CD14-positive monocyte (primary cell): ENCODE measurements around the gene INSYN2B. TPM values are rescaled to one million over a fixed set of nuclear protein-coding genes. Genes with fewer than 3 reads are reported as not detected.

Experiments used
- DNase-seq, 3 donors: peaks; one replicate each; pipeline ENCODE4 v3.0.0-alpha.2; 2011 to 2022
- H2AFZ ChIP-seq: 2 replicates; pipeline ENCODE4 v1.6.0; 2012; ENCODE audit warnings: mild to moderate bottlenecking, low read depth, low read length, inconsistent platforms; ENCODE audit not compliant: insufficient read depth, poor library complexity, severe bottlenecking
- H3K27ac ChIP-seq, 2 donors: 1 replicate in 1 of 2; 2 replicates in 1 of 2; pipeline ENCODE4 v1.5.1; 2012 to 2013; ENCODE audit warnings: low read length in 2 of 2, control low read depth in 1 of 2, inconsistent platforms in 1 of 2, low read depth in 1 of 2, mild to moderate bottlenecking in 1 of 2
- H3K27me3 ChIP-seq, 2 donors: one replicate each; pipeline versions ENCODE4 v1.6.0 to v1.6.1; 2011 to 2013; ENCODE audit warnings: low read length in 2 of 2; ENCODE audit not compliant: control insufficient read depth in 2 of 2, insufficient read depth in 2 of 2
- H3K36me3 ChIP-seq, 2 donors: replicated peaks in 1 of 2; 1 replicate in 1 of 2; 2 replicates in 1 of 2; pipeline versions ENCODE4 v1.5.1 to v1.6.1; 2012 to 2013; ENCODE audit warnings: low read length in 2 of 2, control low read depth in 1 of 2, inconsistent platforms in 1 of 2, mild to moderate bottlenecking in 1 of 2; ENCODE audit not compliant: insufficient read depth in 2 of 2, control insufficient read depth in 1 of 2
- H3K4me1 ChIP-seq, 2 donors: 1 replicate in 1 of 2; 2 replicates in 1 of 2; pipeline versions ENCODE4 v1.5.1 to v1.6.1; 2012 to 2013; ENCODE audit warnings: low read length in 2 of 2, control low read depth in 1 of 2, inconsistent platforms in 1 of 2, mild to moderate bottlenecking in 1 of 2, moderate library complexity in 1 of 2; ENCODE audit not compliant: insufficient read depth in 2 of 2, control insufficient read depth in 1 of 2
- H3K4me2 ChIP-seq: replicated peaks from 2 replicates; pipeline ENCODE3; 2012; ENCODE audit warnings: low read length, moderate library complexity, mild to moderate bottlenecking; ENCODE audit not compliant: poor library complexity, severe bottlenecking; ENCODE audit errors: extremely low read depth
- H3K4me3 ChIP-seq, 3 experiments: fragments of 200-600 bp in 1 of 3; sonication (generic) in 1 of 3; replicated peaks in 1 of 3; 1 replicate in 2 of 3; 2 replicates in 1 of 3; pipeline ENCODE4 v1.5.1; 2011 to 2013; ENCODE audit warnings: low read length in 3 of 3, mild to moderate bottlenecking in 3 of 3, control low read depth in 2 of 3, low read depth in 2 of 3, inconsistent platforms in 1 of 3, moderate library complexity in 1 of 3
- H3K79me2 ChIP-seq: 2 replicates; pipeline ENCODE4 v1.6.0; 2012; ENCODE audit warnings: mild to moderate bottlenecking, control low read depth, inconsistent platforms, low read length, moderate library complexity; ENCODE audit not compliant: insufficient read depth
- H3K9ac ChIP-seq: 2 replicates; pipeline ENCODE4 v1.6.0; 2017; ENCODE audit warnings: low read length, mild to moderate bottlenecking; ENCODE audit not compliant: insufficient read depth, poor library complexity, severe bottlenecking
- H3K9me3 ChIP-seq, 2 donors: replicated peaks in 1 of 2; 1 replicate in 1 of 2; 2 replicates in 1 of 2; pipeline versions ENCODE4 v1.5.1 to v1.6.1; 2012 to 2013; ENCODE audit warnings: low read length in 2 of 2, control low read depth in 1 of 2; ENCODE audit not compliant: control insufficient read depth in 1 of 2, insufficient read depth in 1 of 2
- H4K20me1 ChIP-seq: 2 replicates; pipeline ENCODE4 v1.6.0; 2012; ENCODE audit warnings: mild to moderate bottlenecking, low read length, control low read depth, moderate library complexity; ENCODE audit not compliant: insufficient read depth
- H3K27ac Mint-ChIP-seq, 7 donors: one replicate each; pipeline ENCODE4 v1.8.0; 2020; ENCODE audit warnings: mild to moderate bottlenecking in 7 of 7, mixed read lengths in 7 of 7, moderate library complexity in 6 of 7, inconsistent platforms in 2 of 7
- H3K27me3 Mint-ChIP-seq, 3 donors: one replicate each; pipeline ENCODE4 v1.8.0; 2021 to 2022; ENCODE audit warnings: low read depth in 3 of 3, mild to moderate bottlenecking in 3 of 3, mixed read lengths in 3 of 3, moderate library complexity in 3 of 3, inconsistent platforms in 1 of 3
- H3K36me3 Mint-ChIP-seq, 2 donors: one replicate each; pipeline ENCODE4 v1.8.0; 2020; ENCODE audit warnings: mixed read lengths in 2 of 2, inconsistent platforms in 1 of 2, mild to moderate bottlenecking in 1 of 2
- H3K4me1 Mint-ChIP-seq: one replicate; pipeline ENCODE4 v1.8.0; 2020; ENCODE audit warnings: mild to moderate bottlenecking, mixed read lengths
- H3K4me3 Mint-ChIP-seq, 2 donors: one replicate each; pipeline ENCODE4 v1.8.0; 2020; ENCODE audit warnings: mild to moderate bottlenecking in 2 of 2, mixed read lengths in 2 of 2, moderate library complexity in 1 of 2
- H3K9me3 Mint-ChIP-seq, 7 donors: one replicate each; pipeline ENCODE4 v1.8.0; 2020 to 2022; ENCODE audit warnings: mixed read lengths in 7 of 7, mild to moderate bottlenecking in 6 of 7, moderate library complexity in 6 of 7, inconsistent platforms in 2 of 7
- WGBS: methylation state at CpG from one replicate; pipeline ENCODE4 v1.1.5; 2013; ENCODE audit warnings: missing lambda C conversion rate; ENCODE audit not compliant: insufficient coverage; 5-methylcytosine and 5-hydroxymethylcytosine counted together
- intact Hi-C, 2 donors: fragments of 100-400 bp; cut with micrococcal nuclease; formaldehyde crosslinking; loops; one replicate each; pipeline versions ENCODE4 v1.15.0 to v1.15.1; 2023
- polyA plus RNA-seq, 3 donors: library from polyadenylated mRNA; depleted of rRNA in 1 of 3; unstranded in 2 of 3; stranded (reverse) in 1 of 3; fragments of 300-500 nt in 2 of 3; fragments of >200 nt in 1 of 3; fragmentation: Illumina TruSeq in 2 of 3; gene quantifications; 1 replicate in 2 of 3; 2 replicates in 1 of 3; pipeline ENCODE4 v1.2.3, GENCODE V29; 2012 to 2021
- TF ChIP-seq, protein P1 (sequence below): fragments of 200-600 bp; IDR thresholded peaks from one replicate; pipeline ENCODE4 v1.8.0; 2022; ENCODE audit warnings: antibody characterized with exemption, mild to moderate bottlenecking

INSYN2B gene
- polyA plus RNA-seq, 3 donors, result 0.17 TPM; not detected in 2

DNA sequence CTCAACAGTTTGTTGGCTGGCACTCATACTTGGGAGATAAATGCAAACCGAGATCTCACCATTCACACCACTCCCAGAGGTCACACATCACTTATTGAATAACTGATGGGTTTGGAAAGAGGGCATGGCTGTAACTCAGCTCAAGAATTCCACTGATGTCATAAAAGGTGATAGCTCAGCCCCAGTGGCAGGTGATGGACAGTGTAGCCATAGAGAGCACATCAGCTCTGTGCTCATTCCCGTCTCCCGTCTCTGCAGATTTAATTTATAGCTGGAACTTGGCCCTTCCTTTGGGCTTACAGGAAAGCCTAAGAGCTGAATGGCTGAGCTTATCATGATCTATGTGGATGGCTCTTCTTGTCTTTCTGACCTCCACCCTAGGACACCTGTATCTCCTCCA, 59.8 kb downstream of the INSYN2B start:
- H2AFZ ChIP-seq, result no peak overlapping the region
- Mint-ChIP-seq H3K4me1 (peaks cover 1% of the 10 kb centered on the region), H3K27me3 (no peaks in the 10 kb centered on the region), H3K9me3 (peaks cover 0 to 3% (median 0%) of the 10 kb centered on the region in 7 donors), H3K4me3 (no peak overlapping the region), H3K27ac (no peak overlapping the region), H3K36me3 (peaks cover 44 to 59% of the 10 kb centered on the region in 2 donors)
- no peaks in the 10 kb centered on the region for H3K27me3 ChIP-seq
- H3K36me3 ChIP-seq, result peaks cover 21 to 84% of the 10 kb centered on the region in 2 donors
- no peaks in the 10 kb centered on the region for H3K9me3 ChIP-seq
- peaks cover 100% of the 10 kb centered on the region for H4K20me1 ChIP-seq
- no peak overlapping the region for H3K4me3 ChIP-seq
- no peak overlapping the region for H3K27ac ChIP-seq
- TF ChIP-seq, protein P1, sequence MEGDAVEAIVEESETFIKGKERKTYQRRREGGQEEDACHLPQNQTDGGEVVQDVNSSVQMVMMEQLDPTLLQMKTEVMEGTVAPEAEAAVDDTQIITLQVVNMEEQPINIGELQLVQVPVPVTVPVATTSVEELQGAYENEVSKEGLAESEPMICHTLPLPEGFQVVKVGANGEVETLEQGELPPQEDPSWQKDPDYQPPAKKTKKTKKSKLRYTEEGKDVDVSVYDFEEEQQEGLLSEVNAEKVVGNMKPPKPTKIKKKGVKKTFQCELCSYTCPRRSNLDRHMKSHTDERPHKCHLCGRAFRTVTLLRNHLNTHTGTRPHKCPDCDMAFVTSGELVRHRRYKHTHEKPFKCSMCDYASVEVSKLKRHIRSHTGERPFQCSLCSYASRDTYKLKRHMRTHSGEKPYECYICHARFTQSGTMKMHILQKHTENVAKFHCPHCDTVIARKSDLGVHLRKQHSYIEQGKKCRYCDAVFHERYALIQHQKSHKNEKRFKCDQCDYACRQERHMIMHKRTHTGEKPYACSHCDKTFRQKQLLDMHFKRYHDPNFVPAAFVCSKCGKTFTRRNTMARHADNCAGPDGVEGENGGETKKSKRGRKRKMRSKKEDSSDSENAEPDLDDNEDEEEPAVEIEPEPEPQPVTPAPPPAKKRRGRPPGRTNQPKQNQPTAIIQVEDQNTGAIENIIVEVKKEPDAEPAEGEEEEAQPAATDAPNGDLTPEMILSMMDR, result no peak
- 100% methylated on average over 2 of the region's 3 CpGs for WGBS
- H3K4me1 ChIP-seq, result no peaks in the 10 kb centered on the region
- intact Hi-C loops, result no loop called here
- peaks cover 17% of the 10 kb centered on the region for H3K79me2 ChIP-seq
- no peak overlapping the region for H3K9ac ChIP-seq
- no peak for DNase-seq
- H3K4me2 ChIP-seq, result no peak overlapping the region

DNA sequence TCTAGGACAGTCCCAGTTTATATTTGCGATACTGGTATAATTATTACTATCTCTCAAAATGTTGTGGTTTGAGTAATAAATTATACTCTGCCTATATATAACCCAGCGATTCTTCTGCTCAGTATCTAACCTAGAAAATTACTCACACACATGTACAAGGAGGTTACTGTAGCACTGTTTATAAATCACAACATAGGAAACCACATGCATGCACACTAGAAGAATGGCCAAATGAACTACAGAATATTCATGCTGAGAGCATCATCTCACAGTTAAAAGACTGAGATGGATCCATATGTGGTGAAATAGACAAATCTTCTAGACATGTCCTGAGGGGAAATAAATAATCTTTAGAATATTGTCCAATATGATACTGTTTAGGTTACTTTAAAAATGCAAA, 62.1 kb downstream of the INSYN2B start:
- Histone ChIP-seq H3K9me3 (no peaks in the 10 kb centered on the region), H3K79me2 (peaks cover 16% of the 10 kb centered on the region), H3K27me3 (no peaks in the 10 kb centered on the region), H3K27ac (no peak overlapping the region), H2AFZ (no peak overlapping the region), H3K36me3 (peaks cover 25 to 79% of the 10 kb centered on the region in 2 donors), H3K4me1 (no peaks in the 10 kb centered on the region), H3K9ac (no peak overlapping the region), H4K20me1 (peaks cover 100% of the 10 kb centered on the region), H3K4me3 (no peak overlapping the region), H3K4me2 (no peak overlapping the region)
- TF ChIP-seq, protein P1, result no peak
- H3K4me1 Mint-ChIP-seq, result peaks cover 1% of the 10 kb centered on the region
- no peak for DNase-seq
- H3K27me3 Mint-ChIP-seq, result no peaks in the 10 kb centered on the region
- H3K9me3 Mint-ChIP-seq, result no peaks in the 10 kb centered on the region
- WGBS, result no CpG with 5 or more reads among the region's 2 CpGs
- no peak overlapping the region for H3K27ac Mint-ChIP-seq
- H3K36me3 Mint-ChIP-seq, result peaks cover 46 to 57% of the 10 kb centered on the region in 2 donors
- intact Hi-C loops, result no loop called here
- H3K4me3 Mint-ChIP-seq, result no peak overlapping the region
